Amniotic epithelial cell (primary cell): ENCODE measurements around the gene ASH1L.

Source experiments
- DNase-seq: peaks from one replicate; pipeline ENCODE4 v3.0.0-alpha.2; 2010; ENCODE audit warnings: low read depth

The ASH1L gene

GRCh38 chr1:155327981-155328380 lies 234.6 kb downstream of the ASH1L start:
- no peak for DNase-seq

GRCh38 chr1:155326631-155327037 lies 236.0 kb downstream of the ASH1L start:
- DNase-seq = no peak

GRCh38 chr1:155326020-155326526 lies 236.5 kb downstream of the ASH1L start:
- no peak for DNase-seq

GRCh38 chr1:155325603-155325893 lies 237.1 kb downstream of the ASH1L start:
- DNase-seq = no peak

- no peak for DNase-seq
These were observed 237.6 kb downstream of the ASH1L start for GRCh38 chr1:155324717-155325602.

- DNase-seq = peak; percentile 96
These were observed 238.4 kb downstream of the ASH1L start for GRCh38 chr1:155324037-155324716.

GRCh38 chr1:155323729-155324036 lies 238.9 kb downstream of the ASH1L start:
- peak; percentile 87 for DNase-seq

- peak; percentile 97 for DNase-seq
These were observed 239.5 kb downstream of the ASH1L start for GRCh38 chr1:155322953-155323728.

- DNase-seq = peak; percentile 40
These were observed 240.0 kb downstream of the ASH1L start for GRCh38 chr1:155322571-155322952.

- no peak for DNase-seq
These were observed 240.7 kb downstream of the ASH1L start for GRCh38 chr1:155321639-155322503.

GRCh38 chr1:155320661-155321617 lies 241.7 kb downstream of the ASH1L start, which contains the start of gene RUSC1:
Gene RUSC1 (plus strand): TSS chr1:155320894. CDS start chr1:155321774, 880 bp downstream.
- DNase-seq = peak; percentile 46

GRCh38 chr1:155320252-155320651 lies 242.4 kb downstream of the ASH1L start:
- no peak for DNase-seq

- no peak for DNase-seq
These were observed 243.1 kb downstream of the ASH1L start for GRCh38 chr1:155319536-155319935.

GRCh38 chr1:155318082-155318481 lies 244.5 kb downstream of the ASH1L start:
- DNase-seq = no peak

GRCh38 chr1:155316922-155317321 lies 245.7 kb downstream of the ASH1L start:
- no peak for DNase-seq

GRCh38 chr1:155313261-155313660 lies 249.3 kb downstream of the ASH1L start:
- DNase-seq = no peak

GRCh38 chr1:155309423-155310021 lies 253.1 kb downstream of the ASH1L start:
- DNase-seq = no peak

GRCh38 chr1:155308493-155309422 lies 253.8 kb downstream of the ASH1L start, which contains the start of gene FDPS:
Gene FDPS (plus strand): TSS chr1:155308866. CDS start chr1:155309790, 924 bp downstream.
- peak; percentile 99 for DNase-seq

GRCh38 chr1:155307247-155307740 lies 255.3 kb downstream of the ASH1L start:
- peak; percentile 72 for DNase-seq
